ENCODE measurements around the gene SGK1. TPM values are rescaled to one million over a fixed set of nuclear protein-coding genes. Genes with fewer than 3 reads are reported as not detected.
A peak's percentile ranks its signal among the peaks of the same experiment; 100 is the strongest.

The SGK1 gene
- total RNA-seq, 4 donors from 2014 or later: 95.1 to 919 (median 248) TPM

GRCh38 chr6:134296762-134297161, 21.1 kb downstream of the SGK1 start:
- WGBS, 2 donors: 94 to 96% methylated on average over 5 to 7 of the region's 7 CpGs
- DNase-seq (ENCODE audit: low spot score in 2 of 2): no peak
- TF ChIP-seq POLR2A (IDR thresholded peaks at IDR 0.05): no peak
- TF ChIP-seq, protein P1, sequence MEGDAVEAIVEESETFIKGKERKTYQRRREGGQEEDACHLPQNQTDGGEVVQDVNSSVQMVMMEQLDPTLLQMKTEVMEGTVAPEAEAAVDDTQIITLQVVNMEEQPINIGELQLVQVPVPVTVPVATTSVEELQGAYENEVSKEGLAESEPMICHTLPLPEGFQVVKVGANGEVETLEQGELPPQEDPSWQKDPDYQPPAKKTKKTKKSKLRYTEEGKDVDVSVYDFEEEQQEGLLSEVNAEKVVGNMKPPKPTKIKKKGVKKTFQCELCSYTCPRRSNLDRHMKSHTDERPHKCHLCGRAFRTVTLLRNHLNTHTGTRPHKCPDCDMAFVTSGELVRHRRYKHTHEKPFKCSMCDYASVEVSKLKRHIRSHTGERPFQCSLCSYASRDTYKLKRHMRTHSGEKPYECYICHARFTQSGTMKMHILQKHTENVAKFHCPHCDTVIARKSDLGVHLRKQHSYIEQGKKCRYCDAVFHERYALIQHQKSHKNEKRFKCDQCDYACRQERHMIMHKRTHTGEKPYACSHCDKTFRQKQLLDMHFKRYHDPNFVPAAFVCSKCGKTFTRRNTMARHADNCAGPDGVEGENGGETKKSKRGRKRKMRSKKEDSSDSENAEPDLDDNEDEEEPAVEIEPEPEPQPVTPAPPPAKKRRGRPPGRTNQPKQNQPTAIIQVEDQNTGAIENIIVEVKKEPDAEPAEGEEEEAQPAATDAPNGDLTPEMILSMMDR (IDR thresholded peaks at IDR 0.05): no peak
- intact Hi-C loops (cut with DNase I; ENCODE audit: low total_unique reads): no loop called here
- H3K4me3 ChIP-seq (ENCODE audit: low read depth, poor library complexity, severe bottlenecking): no peak overlapping the region

DNA sequence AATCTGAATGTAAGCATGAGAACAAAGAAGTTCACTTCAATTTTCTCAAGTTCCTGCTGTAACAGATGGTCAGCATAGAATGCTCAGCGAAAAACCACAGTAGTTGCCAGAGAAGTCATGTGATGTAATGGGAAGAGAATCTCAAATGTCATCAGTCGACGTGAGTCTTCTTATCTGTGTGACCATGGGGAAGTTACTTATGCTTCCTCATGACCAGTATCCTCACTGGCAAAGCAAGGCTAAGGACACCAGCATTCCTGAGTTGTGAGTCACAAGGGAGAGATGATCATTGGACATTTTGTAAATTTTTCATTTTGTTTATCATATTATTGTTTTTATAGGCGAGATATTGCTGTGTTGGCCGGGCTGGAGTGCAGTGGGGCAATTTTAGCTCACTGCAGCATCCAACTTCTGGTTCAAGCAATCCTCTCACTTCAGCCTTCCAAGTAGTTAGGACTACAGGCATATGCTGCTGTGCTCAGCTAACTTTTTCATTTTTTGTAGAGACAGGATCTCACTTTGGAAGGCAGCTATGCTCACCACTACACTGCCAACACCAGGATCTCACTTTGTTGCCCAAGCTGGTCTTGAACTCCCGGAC, 21.9 kb downstream of the SGK1 start:
- peak in 1 of 2 donors; percentile 63 for DNase-seq (ENCODE audit: low spot score in 2 of 2)
- intact Hi-C loops (cut with DNase I; ENCODE audit: low total_unique reads): no loop called here
- H3K4me3 ChIP-seq (ENCODE audit: low read depth, poor library complexity, severe bottlenecking): no peak overlapping the region
- no peak for TF ChIP-seq POLR2A (IDR thresholded peaks at IDR 0.05)
- TF ChIP-seq, protein P1 (IDR thresholded peaks at IDR 0.05): no peak
- 48 to 52% methylated on average over 6 of the region's 6 CpGs for WGBS, 2 donors

GRCh38 chr6:134293659-134294161, 24.2 kb downstream of the SGK1 start:
- no peak for DNase-seq (ENCODE audit: low spot score in 2 of 2)
- 82 to 83% methylated on average over 3 of the region's 3 CpGs for WGBS, 2 donors
- no peak for TF ChIP-seq POLR2A (IDR thresholded peaks at IDR 0.05)
- TF ChIP-seq, protein P1 (IDR thresholded peaks at IDR 0.05): no peak
- intact Hi-C loops (cut with DNase I; ENCODE audit: low total_unique reads): no loop called here
- no peak overlapping the region for H3K4me3 ChIP-seq (ENCODE audit: low read depth, poor library complexity, severe bottlenecking)

DNA sequence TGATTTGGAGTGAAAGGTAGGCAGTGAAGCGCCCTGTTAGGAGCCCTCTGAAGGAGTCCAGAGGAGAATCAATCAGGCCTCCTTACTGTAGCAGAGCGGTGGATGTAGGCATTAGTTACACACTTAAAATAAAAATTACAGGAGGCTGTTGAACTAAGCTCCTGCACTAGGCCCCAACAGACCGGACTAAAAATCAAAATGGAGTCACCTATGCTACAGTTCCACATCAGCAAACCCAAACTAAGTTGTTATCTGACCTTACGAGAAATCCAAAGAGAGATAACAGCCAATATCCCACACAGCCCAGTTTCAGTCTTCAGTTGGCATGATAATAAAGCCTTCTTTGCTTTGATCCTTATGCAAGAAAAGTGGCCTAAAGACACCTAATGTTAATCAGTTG, 26.8 kb downstream of the SGK1 start:
- intact Hi-C loops (cut with DNase I; ENCODE audit: low total_unique reads): no loop called here
- no peak for DNase-seq (ENCODE audit: low spot score in 2 of 2)
- 92% methylated on average over 4 of the region's 4 CpGs for WGBS, 2 donors
- H3K4me3 ChIP-seq (ENCODE audit: low read depth, poor library complexity, severe bottlenecking): no peak overlapping the region
- TF ChIP-seq, protein P1 (IDR thresholded peaks at IDR 0.05): no peak
- TF ChIP-seq POLR2A (IDR thresholded peaks at IDR 0.05): no peak

DNA sequence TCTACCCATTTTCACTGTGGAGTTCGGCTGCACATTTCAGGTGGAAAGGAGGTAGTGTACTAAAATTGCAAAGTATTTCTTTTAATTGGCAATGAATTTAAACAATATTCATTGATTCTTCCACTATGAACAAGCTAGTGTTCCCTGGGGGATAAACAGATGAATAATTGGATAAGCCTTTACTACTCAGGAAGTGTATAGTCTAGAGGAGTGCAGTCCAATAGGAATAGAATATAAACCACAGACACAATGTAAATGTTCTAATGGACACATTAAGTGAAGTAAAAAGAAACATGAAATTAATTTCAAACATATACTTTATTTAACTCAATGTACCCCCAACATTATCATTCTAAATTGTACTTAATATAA, 28.7 kb downstream of the SGK1 start:
- WGBS, 2 donors: 71 to 86% methylated on average over 1 of the region's 1 CpG
- intact Hi-C loops (cut with DNase I; ENCODE audit: low total_unique reads): no loop called here
- TF ChIP-seq, protein P1 (IDR thresholded peaks at IDR 0.05): no peak
- TF ChIP-seq POLR2A (IDR thresholded peaks at IDR 0.05): no peak
- no peak overlapping the region for H3K4me3 ChIP-seq (ENCODE audit: low read depth, poor library complexity, severe bottlenecking)
- no peak for DNase-seq (ENCODE audit: low spot score in 2 of 2)
